D721Med (cell line): Measurements from ENCODE around the gene LIMK1.

ENCODE experiments used
- DNase-seq: peaks from one replicate; pipeline ENCODE4 v3.0.0; 2011; ENCODE audit warnings: low spot score; ENCODE audit not compliant: insufficient read length
- FAIRE-seq: peaks from 2 replicates; lab custom pipeline; 2011; peaks lifted over from hg19 to GRCh38; lab: Jason Lieb, UNC
- TF ChIP-seq, protein P1 (sequence below): IDR thresholded peaks from 2 replicates; pipeline ENCODE4 v1.5.1; 2012; ENCODE audit warnings: mild to moderate bottlenecking, control low read depth; ENCODE audit not compliant: insufficient read depth; ENCODE audit errors: missing control alignments

The LIMK1 gene

DNA sequence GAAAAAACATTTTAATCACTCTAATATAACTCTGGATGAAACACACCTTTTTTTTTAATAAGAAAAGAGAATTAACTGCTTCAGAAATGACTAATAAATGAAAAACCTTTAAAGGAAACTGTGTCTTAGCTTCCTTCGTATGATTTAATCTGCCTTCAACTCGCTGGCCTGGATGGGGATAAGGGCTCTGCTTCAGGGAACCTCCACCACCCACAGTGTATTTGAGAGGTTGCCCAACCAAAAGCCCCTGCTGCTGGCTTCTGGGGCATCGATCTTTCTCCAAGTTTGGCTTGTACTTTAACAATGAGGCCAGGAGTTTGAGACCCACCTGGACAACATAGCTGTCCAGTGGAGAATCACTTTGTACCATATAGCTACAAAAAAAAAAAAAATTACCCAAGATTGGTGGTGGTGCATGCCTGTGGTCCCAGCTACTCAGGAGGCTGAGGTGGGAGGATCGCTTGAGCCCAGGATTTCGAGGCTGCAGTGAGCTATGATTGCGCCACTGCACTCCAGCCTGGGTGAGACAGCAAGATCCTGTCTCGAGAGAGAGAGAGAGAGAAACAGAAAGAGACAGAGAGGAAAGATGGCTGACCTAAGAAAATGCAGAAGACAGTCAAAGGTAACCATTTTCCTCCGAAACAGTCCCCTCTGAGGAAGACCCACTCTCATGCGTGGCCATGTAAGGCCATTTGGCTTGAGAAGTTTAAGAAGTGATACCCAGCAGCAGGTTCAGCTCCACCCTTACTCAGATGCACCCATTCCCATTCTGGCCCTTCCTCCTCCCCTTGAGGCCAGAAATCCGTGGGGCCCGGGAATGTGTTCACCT, 13.6 kb upstream of the LIMK1 start:
- TF ChIP-seq, protein P1, sequence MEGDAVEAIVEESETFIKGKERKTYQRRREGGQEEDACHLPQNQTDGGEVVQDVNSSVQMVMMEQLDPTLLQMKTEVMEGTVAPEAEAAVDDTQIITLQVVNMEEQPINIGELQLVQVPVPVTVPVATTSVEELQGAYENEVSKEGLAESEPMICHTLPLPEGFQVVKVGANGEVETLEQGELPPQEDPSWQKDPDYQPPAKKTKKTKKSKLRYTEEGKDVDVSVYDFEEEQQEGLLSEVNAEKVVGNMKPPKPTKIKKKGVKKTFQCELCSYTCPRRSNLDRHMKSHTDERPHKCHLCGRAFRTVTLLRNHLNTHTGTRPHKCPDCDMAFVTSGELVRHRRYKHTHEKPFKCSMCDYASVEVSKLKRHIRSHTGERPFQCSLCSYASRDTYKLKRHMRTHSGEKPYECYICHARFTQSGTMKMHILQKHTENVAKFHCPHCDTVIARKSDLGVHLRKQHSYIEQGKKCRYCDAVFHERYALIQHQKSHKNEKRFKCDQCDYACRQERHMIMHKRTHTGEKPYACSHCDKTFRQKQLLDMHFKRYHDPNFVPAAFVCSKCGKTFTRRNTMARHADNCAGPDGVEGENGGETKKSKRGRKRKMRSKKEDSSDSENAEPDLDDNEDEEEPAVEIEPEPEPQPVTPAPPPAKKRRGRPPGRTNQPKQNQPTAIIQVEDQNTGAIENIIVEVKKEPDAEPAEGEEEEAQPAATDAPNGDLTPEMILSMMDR = no peak
- FAIRE-seq = no peak
- DNase-seq = no peak

DNA sequence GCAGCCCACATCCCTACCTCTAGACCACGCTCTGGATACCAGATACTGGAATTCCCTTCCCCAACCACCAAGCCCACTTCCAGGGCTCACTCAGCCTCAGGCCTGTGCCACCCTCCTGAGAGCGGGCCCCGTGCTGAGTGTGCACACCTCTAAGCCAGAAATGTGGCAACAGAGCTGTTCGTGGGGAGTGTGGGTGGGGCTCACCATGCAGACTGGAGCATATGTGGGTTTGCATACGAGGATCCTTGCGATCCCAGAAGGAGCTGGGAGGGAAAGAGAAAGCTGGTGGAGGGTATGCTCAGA, 13.0 kb upstream of the LIMK1 start:
- TF ChIP-seq, protein P1 = no peak
- FAIRE-seq (no peak), DNase-seq (no peak)

DNA sequence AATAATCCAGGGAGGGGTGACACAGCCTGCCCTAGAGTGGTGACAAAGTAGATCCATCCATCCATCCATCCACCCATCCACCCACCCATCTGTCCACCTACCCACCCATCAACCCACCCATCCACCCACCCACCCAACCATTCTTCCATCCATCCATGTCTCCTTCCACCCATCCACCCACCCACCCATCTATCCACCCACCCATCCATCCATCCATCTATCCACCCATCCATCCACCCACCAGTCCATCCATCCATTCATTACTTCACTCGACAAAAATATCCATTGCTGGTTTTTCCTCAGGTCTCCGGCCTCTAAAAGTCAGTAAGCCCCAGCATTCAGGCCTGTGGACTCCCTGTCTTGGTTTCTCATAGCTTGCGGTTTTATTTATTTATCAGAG, 12.5 kb upstream of the LIMK1 start:
- no peak for DNase-seq
- TF ChIP-seq, protein P1 = no peak
- FAIRE-seq = no peak

DNA sequence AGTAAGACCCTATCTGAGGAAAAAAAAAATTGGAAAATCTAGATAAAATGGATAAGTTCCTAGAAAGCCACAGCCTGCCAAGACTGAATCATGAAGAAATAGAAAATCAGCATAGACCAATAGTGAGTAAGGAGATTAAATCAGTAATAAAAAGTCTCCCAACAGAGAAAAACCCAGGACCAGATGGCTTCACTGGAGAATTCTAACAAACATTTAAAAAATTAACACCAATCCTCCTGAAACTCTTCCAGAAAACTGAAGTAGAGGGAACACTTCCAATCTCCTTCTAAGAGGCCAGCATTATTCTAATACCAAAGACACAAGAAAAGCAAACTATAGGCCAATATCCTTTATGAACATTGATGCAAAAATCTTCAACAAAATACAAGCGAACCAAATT, 8.8 kb upstream of the LIMK1 start:
- no peak for FAIRE-seq
- DNase-seq = no peak
- TF ChIP-seq, protein P1 = no peak

DNA sequence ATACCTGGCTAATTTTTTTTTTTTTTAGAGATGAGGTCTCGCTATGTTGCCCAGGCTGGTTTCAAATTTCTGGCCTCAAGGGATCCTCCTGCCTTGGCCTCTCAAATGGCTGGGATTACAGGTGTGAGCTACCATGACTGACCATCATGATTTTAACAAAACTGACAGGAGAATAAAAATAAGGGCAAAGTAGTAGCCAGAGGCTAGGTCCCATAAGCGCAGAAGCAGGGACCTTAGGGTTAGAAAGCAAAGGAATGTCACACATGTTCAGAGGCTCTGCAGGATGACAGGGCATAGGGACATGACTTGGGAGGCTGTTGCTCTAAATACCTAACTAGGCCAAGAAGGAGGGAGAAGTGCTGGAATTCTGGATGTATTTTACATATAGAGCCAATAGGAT, 5.1 kb upstream of the LIMK1 start:
- FAIRE-seq (no peak), DNase-seq (no peak)
- TF ChIP-seq, protein P1 = no peak

DNA sequence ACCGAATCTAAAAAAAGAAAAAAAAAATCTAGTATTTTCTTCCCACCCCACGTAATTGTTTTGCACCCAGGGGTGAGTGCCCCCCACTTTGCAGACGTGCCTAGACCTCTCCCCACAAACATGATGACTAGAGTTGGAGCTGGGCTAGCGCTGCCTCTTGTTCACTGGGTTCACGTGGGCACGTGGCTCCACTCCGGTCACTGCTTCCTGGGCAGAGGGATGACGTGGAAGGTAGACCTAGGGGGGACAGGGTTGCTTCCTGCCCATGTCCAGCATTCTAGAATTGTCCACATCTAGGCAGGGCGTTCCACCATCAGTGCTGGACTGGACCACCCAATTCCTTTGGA, 861 bp upstream of the LIMK1 start:
- TF ChIP-seq, protein P1 = no peak
- FAIRE-seq (no peak), DNase-seq (no peak)

DNA sequence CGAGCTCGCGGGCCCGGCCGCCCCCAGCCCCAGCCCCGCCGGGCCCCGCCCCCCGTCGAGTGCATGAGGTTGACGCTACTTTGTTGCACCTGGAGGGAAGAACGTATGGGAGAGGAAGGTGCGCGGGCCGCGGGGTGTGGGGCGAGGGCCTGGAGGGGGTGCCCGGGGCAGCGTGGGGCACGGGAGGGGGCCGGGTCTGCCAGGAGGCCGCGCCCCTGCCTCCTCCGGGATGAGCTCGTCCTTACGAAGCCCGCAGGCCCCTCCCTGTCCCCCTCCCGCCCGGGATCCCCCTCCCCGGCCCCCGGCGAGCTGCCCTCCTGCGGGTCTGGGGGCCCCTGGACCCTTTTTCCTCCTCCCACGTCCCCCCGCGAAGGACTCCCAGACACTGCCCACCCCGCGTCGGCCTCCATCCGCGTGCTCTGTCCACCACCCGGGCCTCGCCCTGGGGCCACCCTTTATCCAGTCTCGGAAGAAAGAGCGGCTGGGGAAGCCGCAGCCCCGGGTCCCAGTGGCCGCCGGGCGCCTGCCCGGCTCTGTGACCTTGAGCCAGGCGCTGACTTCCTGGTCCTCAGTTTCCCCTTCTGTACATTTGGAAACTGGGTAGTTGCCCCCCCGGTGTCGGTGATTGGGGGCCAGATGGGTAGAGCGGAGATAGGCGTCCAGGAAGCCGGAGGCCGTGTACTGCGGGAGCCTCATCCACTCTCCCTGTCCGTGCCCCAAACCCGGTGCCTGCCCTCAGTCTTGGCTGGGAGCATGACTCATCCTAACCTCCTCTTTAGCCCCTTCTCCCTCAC, 521 bp downstream of the LIMK1 start:
- peak; percentile 57 for DNase-seq
- no peak for FAIRE-seq
- TF ChIP-seq, protein P1 = no peak
